HFF-Myc (cell line): Measurements from ENCODE around the gene PDPR.
"Not testable (repeated sequence)": the region's sequence is repeated elsewhere in the genome, so short reads cannot be mapped to it uniquely, and the experiment has no call there.

Source experiments
- DNase-seq: peaks from one replicate; pipeline ENCODE4 v3.0.0-alpha.2; 2011; ENCODE audit warnings: low read depth; ENCODE audit errors: extremely low read depth
- H3K4me3 ChIP-seq: replicated peaks from 2 replicates; pipeline ENCODE4 v1.5.1; 2011; ENCODE audit warnings: low read depth, mild to moderate bottlenecking, control low read depth, low read length

Gene PDPR

DNA sequence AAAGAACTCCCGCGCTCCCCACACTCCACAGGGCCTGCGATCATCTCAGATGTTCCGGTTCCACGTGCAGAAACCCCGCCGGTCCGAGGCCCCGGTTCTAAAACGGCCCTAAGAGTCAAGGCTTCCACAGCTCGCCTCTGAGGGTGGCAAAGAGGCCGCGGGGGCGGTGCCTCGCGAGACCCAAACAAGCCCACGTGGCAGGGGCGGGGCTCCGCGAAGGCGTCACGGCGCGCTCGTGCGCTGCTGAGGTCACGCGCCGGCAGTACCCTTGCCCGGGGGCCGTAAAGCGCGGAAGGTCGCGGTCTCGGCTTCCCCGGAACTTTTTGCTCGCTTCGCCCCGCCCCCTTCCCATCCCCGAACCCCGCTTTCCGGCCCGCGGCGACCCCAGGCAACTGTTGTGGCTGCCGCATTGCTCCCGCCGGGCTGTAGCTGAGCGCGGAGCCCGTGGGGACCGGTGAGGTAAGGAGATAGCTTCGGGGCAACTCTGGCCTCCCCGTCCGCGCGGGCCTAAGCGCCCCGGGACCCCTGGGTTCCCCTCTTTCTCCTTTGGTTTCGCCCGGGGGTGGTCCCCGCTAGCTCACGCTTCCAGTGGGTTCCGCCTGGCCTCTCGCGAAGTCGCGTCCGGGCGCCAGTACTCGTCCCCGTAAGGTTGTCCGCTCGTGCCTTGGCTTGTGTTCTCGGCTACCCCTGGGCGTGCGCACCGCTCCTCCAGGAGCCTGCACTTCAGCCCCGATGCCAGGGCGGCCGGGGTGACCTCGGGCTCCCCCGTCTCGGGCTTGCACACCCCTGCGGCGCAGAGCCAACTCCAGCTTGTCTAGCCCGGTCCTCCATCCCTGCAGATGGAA, at the start of gene PDPR:
TSS of gene PDPR (plus strand) at position 351 of the 845 bp plus-strand sequence. CDS start 6,161 bp downstream, outside the sequence.
- DNase-seq, result peak; percentile 14
- peak within 1 kb of the TSS; percentile 61 for H3K4me3 ChIP-seq

DNA sequence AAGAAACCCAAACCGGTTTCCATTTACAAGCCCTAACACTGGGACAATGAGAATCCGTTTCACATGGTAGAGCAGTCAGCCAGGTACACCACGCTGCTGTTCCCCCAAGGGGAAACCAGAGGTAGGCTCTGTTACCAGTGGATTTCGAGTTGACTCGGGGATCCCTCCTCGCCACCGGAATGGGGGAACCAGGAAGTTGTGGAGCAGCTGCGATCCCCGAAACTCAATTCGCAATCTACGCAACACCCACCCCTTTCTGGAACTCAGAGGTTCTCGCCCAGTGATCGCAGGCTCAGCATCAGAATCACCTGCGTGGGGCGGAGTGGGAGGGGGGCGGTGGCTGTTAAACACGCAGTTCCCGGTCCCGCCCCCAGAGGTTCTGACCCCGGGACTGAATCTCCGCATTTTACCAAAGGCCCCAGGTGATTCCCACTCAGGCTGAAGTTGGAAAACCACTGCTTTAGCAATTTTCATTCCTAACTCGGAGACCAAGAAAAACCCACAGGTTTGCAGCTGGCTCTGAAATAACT, 49.2 kb upstream of the PDPR start:
- DNase-seq, result not testable (repeated sequence)
- H3K4me3 ChIP-seq, result peak overlapping the region; percentile 57

DNA sequence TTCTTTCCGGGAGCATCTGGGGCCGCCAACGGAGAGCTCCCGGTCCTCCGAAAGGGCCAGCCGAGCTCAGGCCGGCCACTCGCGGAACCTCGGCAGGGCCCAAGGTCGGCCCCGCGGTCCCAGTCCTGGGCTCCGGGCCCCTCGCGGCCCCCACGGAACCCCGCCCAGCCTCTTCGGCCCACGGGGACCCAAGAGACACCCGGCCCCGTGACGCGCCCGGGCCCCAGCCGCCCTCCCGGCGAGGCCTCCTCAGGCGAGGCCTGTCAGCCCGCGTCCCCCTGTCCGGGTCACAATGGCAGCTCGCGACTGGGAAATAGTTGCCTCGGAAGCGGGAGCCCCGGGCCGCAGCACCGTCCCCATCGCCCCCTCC, 48.8 kb upstream of the PDPR start:
- not testable (repeated sequence) for DNase-seq
- H3K4me3 ChIP-seq, result peak overlapping the region; percentile 57

DNA sequence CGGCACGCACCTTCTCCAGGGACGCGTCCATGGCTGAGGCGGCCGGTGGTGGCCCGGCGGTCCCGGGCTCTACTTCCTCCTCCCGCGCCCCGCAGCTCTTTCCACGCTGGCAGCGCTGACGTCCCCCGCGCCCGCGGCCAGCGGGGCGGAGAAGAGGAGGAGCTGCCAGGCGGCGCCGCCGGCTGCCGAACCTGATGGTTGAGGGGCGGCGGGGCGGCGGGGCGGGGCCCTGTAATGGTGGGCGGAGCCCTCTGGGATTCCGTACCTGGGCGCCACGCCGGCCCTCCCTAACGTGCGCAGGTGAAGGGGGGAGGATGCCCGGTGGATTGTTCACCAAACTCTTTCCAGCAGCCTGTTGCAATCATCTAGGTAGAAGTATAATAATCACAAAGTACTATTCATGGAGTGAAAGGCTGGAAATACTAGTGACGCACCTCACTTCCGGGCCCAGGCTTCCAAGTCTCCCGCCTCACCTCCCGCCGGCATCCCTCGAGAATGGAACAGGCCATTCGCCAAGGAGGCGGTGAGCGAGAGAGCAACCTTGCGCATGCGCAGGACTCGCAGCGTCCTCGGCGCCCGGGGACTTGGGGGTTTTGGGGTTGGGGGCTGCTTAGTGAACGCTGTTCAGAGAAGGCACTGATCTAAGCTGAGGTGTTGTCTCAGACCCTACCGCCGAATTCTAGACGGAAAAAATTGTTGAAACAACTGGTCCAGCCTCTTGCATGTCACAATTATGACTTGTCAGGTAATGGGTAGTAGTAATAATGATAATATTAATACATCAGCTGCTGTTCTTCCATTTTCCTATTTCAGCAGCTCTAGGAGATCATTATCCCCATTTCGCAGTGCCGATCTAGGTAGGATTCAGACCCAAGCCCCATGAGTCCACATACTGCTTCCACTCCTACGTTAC, 48.1 kb upstream of the PDPR start:
- peak overlapping the region; percentile 57 for H3K4me3 ChIP-seq
- not testable (repeated sequence) for DNase-seq

DNA sequence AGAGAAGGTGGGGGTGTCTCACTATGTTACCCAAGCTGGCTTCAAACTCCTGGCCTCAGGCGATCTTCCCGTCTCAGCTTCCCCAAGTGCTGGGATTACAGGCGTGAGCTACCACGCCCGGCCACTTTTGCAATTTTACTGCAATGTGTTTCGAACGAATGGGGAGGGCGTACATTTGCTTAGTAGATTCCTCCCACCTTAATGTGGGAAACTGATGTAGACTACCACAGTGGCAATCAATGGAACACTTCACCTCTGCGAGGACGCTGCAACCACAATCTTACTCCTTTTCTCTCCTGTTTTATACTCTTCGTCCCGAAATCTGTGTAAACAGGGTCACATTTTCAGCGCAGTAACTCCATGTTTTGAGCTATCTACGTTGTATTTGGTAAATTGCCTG, 47.4 kb upstream of the PDPR start:
- not testable (repeated sequence) for DNase-seq
- H3K4me3 ChIP-seq, result peak overlapping the region; percentile 57

DNA sequence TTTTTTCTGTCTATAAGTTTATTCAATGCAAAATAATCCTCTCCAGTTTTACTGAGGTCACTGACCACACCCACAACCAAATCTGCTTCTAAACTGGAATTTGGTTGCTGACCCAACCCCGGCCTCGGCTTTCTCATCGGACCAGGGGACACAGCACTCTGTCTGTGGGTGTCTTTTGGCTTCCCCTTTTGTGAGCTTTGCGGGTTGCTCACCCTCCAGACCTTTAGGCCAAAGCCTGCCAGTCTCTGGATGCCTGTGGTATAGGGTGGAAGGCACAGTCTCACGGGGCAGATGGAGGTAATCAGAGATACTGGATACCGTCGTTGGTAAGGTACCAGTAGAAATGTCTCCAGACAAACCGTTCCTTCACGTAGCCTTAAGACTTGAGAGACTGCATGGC, 35.1 kb upstream of the PDPR start:
- DNase-seq, H3K4me3 ChIP-seq: not testable (repeated sequence)

DNA sequence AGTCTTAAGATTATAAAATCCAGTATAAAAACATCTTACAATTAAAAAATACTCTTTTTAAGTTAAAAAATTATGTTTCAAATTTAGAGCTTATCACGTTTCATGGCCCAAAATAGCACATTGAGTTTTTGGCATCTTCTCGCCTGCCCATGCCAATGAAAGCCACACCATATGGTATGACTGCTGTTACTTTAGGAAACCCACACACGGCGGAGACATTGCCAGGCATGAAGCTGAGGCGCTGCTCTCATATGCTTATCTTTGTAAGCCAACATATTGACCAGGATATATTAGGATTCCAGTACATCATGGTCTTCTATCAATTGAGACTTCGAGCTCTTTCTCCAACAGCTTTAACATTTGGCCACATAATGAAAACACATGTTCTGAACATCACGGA, 32.9 kb upstream of the PDPR start:
- not testable (repeated sequence) for H3K4me3 ChIP-seq, DNase-seq

DNA sequence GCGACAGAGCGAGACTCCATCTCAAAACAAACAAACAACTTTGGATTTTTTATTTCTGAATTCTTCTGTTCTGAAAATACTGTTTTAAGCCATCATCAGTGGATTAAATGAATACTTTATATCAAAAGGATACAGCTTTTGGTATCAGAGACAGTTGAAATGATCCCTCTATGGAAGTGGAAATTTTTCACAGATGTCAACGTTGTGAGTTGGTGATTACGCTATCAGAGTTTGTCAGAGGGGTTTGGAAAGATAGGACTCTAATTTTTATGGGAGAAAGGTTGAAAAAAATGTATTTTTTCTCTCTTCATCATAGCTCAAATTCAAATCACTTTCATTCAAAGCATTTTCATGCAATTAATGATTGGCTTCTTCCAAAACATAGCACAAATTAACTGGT, 30.2 kb upstream of the PDPR start:
- not testable (repeated sequence) for DNase-seq, H3K4me3 ChIP-seq

DNA sequence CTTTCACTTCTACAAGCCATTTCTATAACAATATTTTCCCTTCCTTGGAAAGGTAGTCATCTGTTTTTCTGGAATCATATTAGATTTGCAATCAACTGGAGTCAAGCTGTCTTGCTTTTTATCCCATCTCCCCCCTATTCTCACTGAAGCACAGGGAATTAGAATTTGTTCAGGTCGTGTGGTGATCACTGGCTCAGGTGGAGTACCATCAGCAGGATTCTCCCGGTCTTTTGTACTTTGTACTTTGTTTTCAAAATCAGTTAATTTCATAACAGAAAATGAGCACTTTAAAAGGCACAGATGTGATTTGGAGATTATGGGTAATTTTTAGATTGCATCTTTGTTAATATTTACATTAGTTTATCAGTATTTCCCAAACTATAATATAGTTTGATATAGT, 26.0 kb upstream of the PDPR start:
- H3K4me3 ChIP-seq, DNase-seq: not testable (repeated sequence)

DNA sequence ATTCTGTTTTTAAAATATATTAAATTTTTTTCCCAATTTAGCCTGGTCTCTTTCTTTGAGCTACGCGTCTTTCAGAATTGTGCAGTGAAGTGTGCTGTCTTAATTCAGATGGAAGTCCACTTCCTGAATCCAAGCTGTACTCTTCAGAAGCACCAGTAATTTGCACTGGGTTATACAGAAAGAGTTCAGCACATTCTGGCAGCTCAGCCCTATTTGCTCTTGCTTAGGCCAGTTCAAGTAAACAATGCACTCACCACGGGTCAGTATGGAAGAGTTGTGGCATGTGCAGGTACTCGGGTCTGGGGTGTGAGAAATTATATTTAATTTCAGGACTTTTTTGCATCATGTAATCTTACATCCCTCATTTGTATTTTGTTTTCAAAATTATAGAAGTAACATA, 25.3 kb upstream of the PDPR start:
- H3K4me3 ChIP-seq, result not testable (repeated sequence)

DNA sequence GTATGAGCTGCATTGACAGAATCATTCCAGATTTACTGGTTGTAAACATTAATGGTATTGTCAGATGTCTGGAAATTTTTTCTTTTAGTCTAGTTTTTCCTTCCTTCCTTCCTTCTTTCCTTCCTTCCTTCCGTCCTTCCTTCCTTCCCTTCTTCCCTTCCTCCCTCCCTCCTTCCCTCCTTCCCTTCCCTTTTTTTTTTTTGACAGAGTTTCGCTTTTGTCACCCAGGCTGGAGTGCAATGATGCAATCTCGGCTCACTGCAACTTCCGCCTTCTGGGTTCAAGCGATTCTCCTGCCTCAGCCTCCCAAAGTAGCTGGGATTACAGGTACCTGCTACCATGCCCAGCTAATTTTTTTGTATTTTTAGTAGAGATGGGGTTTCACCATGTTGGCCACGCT, 24.8 kb upstream of the PDPR start:
- H3K4me3 ChIP-seq, DNase-seq: not testable (repeated sequence)

More for the DNA sequence above, 25.3 kb upstream of the PDPR start:
- DNase-seq, result not testable (repeated sequence)

DNA sequence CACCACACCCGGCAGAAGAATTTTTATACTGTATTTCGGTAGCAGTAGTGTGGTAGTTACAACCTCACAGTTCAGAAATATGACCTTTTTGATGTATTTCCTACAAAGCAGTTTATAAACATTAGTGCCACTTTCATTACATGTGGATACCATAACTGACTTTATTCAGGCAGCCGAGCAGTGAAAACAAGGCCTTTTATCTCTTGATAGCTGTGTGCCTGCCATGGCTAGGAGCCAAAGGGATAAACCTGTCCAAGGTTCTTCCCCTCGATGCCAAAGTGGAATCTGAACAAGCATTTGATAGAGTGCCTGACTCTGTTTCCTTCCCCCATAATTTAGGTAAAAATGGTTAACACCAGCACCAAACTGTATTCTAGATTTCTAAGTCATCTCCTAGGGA, 23.0 kb upstream of the PDPR start:
- H3K4me3 ChIP-seq, DNase-seq: not testable (repeated sequence)

DNA sequence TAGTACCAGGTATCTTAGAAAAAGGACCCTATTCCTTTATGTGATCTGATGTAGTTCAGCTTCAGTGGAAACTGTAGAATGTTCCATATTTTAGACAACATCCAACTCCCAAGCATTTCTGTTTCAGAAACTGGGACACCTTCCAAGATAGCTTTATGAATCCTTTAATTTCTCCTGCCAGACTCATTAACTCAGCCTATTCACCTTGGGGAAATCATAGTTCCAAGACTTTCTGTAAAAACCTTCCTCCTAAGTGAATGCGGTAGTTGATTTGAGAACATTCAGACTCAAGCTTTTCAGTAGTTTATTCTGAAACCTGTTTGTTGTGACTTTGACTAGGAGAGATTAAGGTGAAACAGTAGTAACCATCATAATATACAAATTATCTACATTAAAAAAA, 20.0 kb upstream of the PDPR start:
- H3K4me3 ChIP-seq, DNase-seq: not testable (repeated sequence)

DNA sequence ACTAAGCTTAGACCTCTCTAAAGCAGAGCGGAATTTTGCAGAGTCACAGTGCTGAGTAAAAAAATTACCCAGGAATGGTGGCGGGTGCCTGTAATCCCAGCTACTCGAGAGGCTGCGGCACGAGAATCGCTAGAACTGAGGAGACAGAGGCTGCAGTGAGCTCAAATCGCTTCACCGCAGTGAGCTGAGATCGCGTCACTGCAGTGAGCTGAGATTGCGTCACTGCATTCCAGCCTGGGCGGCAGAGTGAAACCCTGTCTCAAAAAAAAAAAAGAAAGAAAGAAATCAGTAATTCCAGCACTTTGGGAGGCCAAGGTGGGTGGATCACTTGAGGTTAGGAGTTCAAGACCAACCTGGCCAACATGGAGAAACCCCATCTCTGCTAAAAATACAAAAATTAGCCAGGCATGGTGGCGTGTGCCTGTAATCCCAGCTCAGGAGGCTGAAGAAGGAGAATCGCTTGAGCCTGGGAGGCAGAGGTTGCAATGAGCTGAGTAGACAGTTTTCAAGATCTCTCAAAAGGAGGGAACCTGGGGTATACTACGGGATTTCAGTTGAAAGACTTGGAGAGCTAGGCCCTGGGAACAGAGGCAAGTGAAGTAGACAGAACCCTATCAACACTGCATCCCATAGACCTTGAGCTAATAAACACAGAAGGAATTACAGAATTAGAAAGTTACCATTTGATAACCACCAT, 4.4 kb upstream of the PDPR start:
- not testable (repeated sequence) for H3K4me3 ChIP-seq, DNase-seq

DNA sequence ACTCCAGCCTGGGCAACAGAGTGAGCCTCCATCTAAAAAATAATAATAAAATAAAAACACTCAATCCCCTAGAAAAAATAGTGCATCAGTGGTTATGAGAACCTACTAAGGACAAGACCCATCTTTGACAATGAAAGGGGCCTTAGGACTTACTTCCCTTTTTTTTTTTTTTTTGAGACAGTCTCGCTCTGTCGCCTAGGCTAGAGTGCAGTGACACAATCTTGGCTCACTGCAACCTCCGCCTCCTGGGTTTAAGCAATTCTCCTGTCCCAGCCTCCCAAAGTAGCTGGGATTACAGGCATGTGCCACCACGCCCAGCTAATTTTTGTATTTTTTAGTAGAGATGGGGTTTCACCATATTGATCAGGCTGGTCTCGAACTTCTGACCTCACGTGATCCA, 2.0 kb upstream of the PDPR start:
- not testable (repeated sequence) for DNase-seq, H3K4me3 ChIP-seq

DNA sequence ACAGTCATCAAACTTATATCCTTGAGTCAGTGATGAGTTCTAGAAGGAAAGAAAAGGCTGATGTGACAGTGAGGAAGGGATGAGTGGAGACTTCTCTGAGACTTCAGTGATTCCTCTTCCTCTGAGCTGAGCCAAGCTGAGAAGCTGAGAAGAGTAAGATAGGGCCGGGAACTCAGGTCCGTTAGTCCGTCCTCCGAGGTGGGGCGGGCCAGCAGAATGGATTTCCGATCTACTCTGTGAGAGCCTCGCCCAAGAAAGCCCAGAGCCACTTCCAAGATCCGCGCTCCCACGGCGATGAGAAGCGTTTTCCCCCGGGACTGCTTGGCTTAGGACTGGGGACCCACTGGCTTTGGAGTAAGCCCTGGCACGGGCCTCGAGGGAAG, 542 bp upstream of the PDPR start:
- not testable (repeated sequence) for DNase-seq
- H3K4me3 ChIP-seq, result peak overlapping the region; percentile 61

DNA sequence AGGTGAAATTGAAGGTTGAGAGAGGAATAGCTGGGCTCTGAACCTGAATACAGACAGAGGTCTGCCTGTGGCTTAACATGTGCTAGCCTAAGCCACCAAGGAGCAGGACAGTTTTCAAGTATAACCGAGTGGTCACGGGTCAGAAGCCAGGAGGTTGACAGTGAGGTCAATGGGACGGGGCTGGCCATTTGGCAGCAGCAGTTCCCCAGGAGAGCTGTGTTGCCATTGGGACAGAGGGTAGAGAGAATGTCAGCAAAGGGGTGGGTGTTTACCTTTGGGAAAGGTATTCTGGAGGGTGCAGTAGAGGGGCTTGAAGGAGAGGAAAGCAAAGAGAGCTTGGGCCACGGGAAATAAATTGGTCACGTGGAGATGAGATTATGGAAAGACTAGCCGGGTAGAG, 4.2 kb downstream of the PDPR start:
- not testable (repeated sequence) for DNase-seq

DNA sequence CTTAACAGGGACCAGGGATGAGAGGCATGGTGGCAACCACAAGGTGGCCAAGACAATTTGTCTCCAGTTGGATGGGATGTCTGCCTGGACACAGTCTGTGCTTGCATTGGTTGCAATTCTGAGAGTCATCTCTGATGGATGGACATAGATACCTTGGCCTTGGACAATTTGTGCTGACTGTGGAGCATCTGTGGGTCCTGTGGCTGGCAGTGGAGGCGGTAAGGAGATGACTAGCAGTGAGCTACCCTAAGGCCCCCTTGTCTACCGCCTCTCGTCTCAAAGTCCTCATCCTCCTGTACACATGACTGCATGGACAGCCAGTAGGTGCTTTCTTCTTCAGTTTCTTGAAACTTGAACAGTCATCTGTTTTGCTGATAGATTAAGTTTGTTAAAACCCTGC, 4.6 kb downstream of the PDPR start:
- not testable (repeated sequence) for H3K4me3 ChIP-seq, DNase-seq

More for the DNA sequence above, 4.2 kb downstream of the PDPR start:
- not testable (repeated sequence) for H3K4me3 ChIP-seq
